Suppressor macrophage (primary cell): ENCODE results near the gene MTCH1.

Source experiments
- DNase-seq, 4 experiments: peaks; one replicate each; pipeline ENCODE4 v3.0.0-alpha.2; 2020 to 2022

The MTCH1 gene

GRCh38 chr6:36924778-36925374 is 61.1 kb downstream of the MTCH1 start:
- DNase-seq = no peak

- no peak for DNase-seq
Measured at GRCh38 chr6:36924131-36924530, 61.9 kb downstream of the MTCH1 start.

- DNase-seq = no peak
Measured at GRCh38 chr6:36920546-36920945, 65.5 kb downstream of the MTCH1 start.

- DNase-seq = no peak
Measured at GRCh38 chr6:36920049-36920448, 65.9 kb downstream of the MTCH1 start.
